22Rv1 (cell line): ENCODE data around the gene REXO4.

Source experiments
- H3K27ac ChIP-seq: fragments of 450-650 bp; 2 replicates; pipeline ENCODE4 v1.5.1; 2017
- CTCF ChIP-seq: fragments of 450-650 bp; IDR thresholded peaks from 2 replicates; pipeline ENCODE4 v1.5.1; 2017; ENCODE audit warnings: mild to moderate bottlenecking
- ZFX ChIP-seq: fragments of 450-650 bp; IDR thresholded peaks from 2 replicates; pipeline ENCODE4 v1.6.1; 2017; ENCODE audit warnings: antibody characterized with exemption, borderline replicate concordance

REXO4 gene

GRCh38 chr9:133448487-133448972, 30.7 kb upstream of the REXO4 start:
- TF ChIP-seq ZFX (no peak), CTCF (no peak)

GRCh38 chr9:133445293-133445969, 27.6 kb upstream of the REXO4 start:
- TF ChIP-seq CTCF (no peak), ZFX (no peak)
- no peak overlapping the region for H3K27ac ChIP-seq

More at GRCh38 chr9:133448487-133448972, 30.7 kb upstream of the REXO4 start:
- no peak overlapping the region for H3K27ac ChIP-seq

GRCh38 chr9:133443982-133444381, 26.2 kb upstream of the REXO4 start:
- no peak for TF ChIP-seq CTCF
- no peak for TF ChIP-seq ZFX
- no peak overlapping the region for H3K27ac ChIP-seq

DNA sequence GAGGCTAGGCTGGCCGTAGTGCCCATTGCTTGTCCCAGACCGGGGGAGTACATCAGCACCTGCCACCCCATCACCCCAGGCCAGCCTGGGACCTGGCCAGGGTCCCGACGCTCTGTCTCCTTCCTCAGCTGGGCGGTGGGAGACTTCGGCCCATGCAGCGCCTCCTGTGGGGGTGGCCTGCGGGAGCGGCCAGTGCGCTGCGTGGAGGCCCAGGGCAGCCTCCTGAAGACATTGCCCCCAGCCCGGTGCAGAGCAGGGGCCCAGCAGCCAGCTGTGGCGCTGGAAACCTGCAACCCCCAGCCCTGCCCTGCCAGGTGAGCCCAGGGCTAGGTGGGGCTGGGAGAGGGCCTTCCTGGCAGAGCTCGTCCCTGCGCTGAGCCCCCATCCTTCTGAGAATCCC, 25.4 kb upstream of the REXO4 start:
- H3K27ac ChIP-seq, result no peak overlapping the region
- TF ChIP-seq ZFX (no peak), CTCF (no peak)

DNA sequence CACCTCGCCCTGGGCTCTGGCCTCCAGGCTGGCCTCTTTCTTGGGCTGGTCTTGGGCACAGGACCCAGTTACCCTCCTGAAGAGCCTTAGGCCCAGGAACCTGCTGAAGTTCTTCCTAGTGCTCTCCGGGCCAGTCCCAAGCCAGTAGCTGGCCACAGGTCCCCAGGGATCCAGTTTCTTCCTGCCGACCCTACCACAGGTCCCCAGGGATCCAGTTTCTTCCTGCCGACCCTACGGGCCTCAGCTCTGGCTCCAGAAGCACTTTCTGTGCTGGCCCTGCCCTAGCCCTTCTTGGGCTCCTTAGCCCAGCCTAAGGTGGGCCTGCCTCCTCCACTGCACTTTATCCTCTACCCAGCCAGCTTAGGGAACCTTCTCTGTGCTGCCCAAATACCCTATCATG, 23.8 kb upstream of the REXO4 start:
- TF ChIP-seq ZFX (no peak), CTCF (no peak)

DNA sequence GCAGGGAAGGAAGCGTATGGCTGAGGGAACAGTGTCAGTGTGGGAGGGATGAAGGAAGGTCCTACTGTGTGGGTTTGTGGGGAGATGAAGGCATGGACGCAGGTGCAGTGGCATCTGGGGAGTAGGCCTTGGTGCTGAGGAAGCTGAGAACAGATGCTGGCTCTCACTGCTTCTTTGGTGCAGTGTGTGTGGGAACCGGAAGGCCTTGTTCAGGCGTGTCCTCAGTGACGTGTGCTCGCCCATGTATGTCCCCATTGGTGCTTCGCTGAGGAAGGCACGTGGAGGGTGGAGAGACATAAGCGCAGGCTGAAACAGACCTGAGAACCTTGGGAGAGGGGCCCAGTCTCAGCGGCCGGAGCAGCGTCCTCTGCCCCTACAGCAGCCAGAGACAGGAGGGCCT, 23.1 kb upstream of the REXO4 start:
- TF ChIP-seq ZFX (no peak), CTCF (no peak)
- no peak overlapping the region for H3K27ac ChIP-seq

More for the DNA sequence above, 23.8 kb upstream of the REXO4 start:
- H3K27ac ChIP-seq, result no peak overlapping the region

DNA sequence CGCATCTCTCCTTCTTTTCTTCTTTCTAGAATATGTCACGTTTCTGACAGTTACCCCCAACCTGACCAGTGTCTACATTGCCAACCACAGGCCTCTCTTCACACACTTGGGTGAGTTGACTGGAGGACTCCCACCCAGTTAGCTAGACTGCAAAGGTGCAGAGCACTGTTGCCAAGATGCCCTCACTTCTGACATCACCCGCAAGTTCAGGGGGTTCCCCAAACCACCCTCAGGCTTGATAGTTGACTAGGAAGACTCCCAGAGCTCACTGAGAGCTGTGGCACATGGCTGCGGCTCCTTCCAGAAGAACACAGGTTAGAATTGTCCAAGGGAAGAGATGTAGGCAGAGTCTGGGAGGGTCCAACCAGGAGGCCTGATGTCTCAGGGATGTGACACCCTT, 21.5 kb upstream of the REXO4 start:
- TF ChIP-seq CTCF, result no peak
- TF ChIP-seq ZFX, result no peak
- H3K27ac ChIP-seq, result no peak overlapping the region
